ENCODE results near the gene SRGAP2B.
"Not testable (repeated sequence)": the region's sequence is repeated elsewhere in the genome, so short reads cannot be mapped to it uniquely, and the experiment has no call there.

DNA sequence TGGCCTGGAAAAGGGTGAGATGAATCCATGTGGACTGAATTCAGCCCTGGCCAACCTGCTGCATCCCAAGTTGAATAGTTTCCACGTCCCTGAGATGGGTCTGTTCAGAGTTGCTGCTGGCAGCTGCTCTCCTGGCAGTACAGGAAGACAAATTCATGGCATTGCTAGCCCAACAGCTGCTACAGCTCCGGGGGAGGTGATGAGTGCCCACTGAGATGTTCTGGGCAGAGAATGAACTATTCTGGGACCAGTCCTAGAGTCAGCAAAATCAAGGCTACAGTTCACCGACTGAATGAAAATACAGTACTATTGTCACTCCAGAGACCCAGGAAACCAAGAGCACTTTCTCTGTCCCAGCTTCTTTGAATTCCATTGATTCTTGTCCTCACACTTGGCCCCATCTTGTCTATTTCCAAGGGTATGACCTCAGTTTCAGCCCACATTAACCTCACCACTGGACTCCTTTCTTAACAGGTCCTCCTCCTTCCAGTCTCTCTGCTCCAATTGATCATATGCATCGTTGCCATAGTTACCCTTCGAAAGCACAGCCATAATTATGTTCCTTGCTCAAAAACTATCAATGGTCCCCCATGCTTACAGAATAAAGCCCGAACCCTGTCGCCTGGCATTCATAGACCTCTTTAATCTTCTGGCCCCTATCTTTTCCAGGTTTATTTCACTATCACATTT is 108.8 kb downstream of the SRGAP2B start:
- TF ChIP-seq SREBF2 (IDR thresholded peaks at IDR 0.05; ENCODE audit: low read length); HDAC6 (IDR thresholded peaks at IDR 0.05; ENCODE audit: unreplicated experiment): not testable (repeated sequence)

Measured in GM12878 (cell line).